Activated T-cell treated with anti-CD3 and anti-CD28 coated beads, Interleukin-2, amount 50 U/mL, for 48 hours (primary cell): Measurements from ENCODE around the gene PSME2.

Source experiments
- DNase-seq, 2 experiments: peaks; one replicate each; pipeline ENCODE4 v3.0.0-alpha.2; 2020

Gene PSME2, protein sequence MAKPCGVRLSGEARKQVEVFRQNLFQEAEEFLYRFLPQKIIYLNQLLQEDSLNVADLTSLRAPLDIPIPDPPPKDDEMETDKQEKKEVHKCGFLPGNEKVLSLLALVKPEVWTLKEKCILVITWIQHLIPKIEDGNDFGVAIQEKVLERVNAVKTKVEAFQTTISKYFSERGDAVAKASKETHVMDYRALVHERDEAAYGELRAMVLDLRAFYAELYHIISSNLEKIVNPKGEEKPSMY

DNA sequence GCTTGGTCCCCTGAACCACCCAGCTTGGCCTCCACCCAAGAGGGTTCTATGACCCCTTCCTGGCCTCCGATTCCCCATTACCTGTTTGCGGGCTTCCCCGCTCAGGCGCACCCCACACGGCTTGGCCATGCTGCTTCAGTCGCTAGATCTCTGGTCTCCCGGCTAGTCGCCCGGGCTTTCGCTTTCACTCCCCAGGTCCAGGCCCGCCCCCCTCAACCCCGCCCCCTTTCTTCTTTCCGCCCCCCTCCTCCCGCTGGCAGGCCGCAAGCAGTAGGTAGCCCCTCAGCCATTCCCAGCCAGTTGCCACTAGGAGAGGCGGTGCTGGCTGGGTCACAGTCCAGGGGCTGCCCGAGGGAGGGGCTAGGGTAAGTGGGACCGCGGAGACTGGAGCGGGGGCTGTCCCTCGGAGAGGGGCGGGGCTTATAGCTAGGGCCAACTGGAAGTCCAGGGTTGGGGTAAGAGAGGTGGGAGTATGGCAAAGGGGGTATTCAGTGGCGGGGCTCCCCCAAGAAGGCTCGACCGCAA is at the start of gene PSME2:
PSME2 (minus strand) TSS at position 158 of the 525 bp plus-strand sequence; CDS start at position 129, 29 bp downstream.
- peak; percentile 94 to 95 for DNase-seq

- peak; percentile 89 to 92 for DNase-seq
These were observed 49.0 kb upstream of the PSME2 start, which contains the start of gene TM9SF1 for GRCh38 chr14:24195186-24196070. TSS of gene TM9SF1 (minus strand) at chr14:24195441. CDS start at chr14:24195019, 422 bp downstream.

GRCh38 chr14:24194873-24195185 is 48.4 kb upstream of the PSME2 start:
- no peak for DNase-seq

DNA sequence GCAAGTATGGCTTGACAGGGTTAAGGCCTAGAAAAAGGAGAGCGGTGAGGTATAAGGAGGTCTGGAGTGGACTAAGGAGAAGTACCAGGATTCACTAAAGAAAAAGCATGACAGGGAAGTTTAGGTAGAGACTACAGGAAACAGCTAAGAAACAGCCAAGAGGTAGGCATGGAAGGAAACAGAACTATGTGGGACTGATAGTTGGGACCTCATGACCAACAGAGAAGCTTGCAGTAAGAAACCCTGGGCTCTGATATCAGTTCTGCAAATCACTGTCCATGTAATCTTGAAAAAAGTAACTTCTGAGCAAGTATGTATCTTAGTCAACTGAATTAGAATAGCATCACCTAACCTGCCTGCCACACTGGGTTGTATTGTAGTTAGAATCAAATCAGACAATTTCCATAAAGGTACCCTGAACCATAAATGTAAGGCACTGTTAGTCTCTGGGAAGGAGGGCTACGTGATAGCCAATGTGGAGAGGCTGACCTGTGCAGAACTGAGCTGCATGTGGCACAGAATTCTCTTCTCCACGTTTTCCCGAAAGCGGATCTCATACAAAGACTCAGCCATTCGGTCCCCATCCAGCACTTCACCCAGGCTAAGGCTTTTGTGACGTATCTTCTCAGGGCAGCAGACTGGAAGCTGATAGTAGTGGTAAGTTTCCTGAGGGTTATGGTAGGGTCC is 47.9 kb upstream of the PSME2 start:
- no peak for DNase-seq

DNA sequence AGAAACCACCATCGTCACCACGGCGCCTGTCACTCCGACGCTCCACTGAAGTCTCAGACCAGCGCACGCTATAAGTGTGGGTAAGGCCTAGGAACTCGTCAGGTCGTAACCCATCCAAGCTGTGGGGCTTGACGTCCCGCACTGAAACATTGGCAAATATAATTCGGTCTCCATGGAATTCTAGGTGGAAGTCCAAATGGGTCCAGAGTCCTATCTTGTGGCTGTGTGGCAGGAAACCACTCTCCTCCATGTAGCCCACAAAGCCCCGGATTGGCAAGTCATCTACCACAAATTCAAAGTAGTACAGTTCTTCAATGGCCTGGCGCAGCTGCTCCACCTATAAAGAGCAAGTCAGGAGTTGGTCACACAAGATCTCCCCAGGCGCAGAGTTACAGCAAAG is 46.5 kb upstream of the PSME2 start:
- no peak for DNase-seq

DNA sequence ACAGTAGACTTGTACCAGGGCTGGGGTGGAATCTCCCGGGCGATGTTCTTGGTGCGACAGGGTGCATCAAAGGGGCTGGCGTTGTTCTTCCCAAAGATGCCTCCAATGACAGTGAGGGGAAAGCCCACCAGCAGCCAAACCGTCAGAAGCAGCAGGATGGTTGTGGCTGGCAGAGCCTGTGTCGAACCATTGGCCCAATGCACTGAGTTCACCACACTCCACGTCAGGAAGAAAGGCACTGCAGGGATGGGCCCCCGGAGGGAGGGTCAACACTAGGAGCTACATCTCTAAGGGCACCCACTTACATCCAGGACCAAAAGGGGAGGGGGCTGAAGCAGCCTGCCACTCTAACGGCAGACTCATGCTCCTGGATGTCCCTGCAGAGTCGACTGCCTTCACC is 44.0 kb upstream of the PSME2 start:
- no peak for DNase-seq

GRCh38 chr14:24189460-24189859 is 43.0 kb upstream of the PSME2 start:
- DNase-seq = no peak

GRCh38 chr14:24189059-24189375 is 42.6 kb upstream of the PSME2 start:
- DNase-seq = no peak

GRCh38 chr14:24188251-24189058 is 42.0 kb upstream of the PSME2 start, which contains the start of gene IPO4:
TSS of gene IPO4 (minus strand) at chr14:24188816. CDS start at chr14:24188787, 29 bp downstream.
- DNase-seq = peak; percentile 93 to 95

DNA sequence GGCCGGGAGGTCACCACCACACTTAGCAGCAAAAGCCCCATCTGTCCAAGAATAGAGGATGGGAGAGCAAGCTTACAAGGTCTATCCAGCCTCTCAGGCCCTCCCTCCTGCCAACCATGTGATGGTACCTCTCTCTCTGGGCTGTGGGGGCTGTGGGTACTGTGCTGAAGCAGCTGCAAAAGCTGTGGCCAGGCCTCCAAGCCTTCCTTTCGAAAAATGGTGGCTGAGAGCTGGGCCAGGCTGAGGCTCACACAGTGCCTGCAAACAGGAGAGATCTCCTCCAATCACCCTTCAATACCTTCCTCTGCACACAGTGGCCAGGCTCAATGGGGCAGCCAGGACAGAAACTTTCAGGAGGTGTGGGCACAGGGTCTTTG is 41.1 kb upstream of the PSME2 start:
- DNase-seq = no peak

DNA sequence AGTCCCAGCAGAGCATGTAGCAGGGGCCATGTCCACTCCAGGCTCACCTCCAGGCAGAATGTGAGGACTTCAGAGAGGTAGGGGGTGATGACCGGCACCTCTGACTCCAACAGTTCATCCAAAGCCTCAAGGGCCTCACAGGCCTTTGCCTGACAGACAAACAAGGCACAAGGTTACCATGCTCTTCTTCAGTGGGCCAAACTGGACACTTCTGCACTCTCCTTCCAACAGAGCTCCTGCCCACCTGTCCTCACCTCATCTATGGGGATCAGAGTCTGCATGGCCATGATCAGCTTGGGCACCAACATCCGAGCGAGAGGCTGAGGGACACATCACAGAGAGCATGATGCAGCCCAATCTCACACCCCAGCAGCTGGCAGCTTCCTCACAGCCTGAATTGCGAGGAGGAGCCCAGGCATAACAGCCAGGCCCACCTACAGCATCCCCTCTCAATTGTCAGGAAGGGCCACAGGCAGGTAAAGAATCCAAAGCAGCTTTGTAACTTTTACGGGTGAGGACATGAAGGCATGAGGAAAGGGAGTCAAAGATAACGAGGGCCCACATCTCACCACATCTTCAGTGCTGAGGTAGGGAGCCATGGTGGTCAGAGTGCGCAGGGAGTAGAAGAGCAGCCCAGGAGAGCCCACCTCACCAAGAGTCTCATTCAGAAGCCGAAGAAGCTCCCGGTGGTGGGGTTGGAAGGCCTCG is 40.6 kb upstream of the PSME2 start:
- DNase-seq = no peak

DNA sequence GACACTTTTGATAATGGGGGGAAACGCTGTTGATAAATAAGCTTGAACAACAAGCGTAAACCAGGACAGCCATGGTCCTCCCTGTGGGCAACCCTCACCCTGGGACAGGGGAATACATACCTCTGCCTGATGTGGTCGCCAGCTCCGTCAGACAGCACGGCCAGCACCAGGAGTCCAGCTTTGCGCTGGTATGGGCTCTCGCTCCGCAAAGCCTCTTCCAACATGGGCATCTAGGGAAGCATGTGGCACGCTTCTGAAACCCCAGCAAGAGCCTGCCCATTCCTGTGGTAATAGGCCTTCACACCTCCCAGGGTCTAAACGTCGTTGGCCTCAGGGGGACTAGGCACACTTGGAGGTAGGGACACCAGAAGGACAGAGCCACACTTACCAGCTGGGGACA is 39.3 kb upstream of the PSME2 start:
- DNase-seq = no peak

DNA sequence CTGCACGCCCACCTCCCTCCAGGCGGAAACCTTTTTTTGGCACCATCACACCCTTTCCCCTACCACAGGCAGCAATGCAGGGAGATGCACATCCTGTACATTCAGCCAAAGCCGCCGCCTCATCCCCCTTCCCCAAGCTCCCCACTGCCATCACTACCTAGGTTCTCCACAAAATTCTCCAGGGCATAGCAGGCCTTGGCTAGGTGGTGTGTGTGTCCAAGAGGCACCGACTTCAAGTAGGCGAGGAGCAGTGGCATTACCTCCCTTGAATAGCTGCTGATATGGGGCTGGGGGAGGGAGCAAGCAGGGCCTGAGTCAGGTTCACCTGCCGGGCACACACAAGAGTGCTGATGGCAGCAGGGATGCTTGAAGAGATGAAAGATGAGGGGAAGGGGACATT is 38.6 kb upstream of the PSME2 start:
- DNase-seq = no peak

DNA sequence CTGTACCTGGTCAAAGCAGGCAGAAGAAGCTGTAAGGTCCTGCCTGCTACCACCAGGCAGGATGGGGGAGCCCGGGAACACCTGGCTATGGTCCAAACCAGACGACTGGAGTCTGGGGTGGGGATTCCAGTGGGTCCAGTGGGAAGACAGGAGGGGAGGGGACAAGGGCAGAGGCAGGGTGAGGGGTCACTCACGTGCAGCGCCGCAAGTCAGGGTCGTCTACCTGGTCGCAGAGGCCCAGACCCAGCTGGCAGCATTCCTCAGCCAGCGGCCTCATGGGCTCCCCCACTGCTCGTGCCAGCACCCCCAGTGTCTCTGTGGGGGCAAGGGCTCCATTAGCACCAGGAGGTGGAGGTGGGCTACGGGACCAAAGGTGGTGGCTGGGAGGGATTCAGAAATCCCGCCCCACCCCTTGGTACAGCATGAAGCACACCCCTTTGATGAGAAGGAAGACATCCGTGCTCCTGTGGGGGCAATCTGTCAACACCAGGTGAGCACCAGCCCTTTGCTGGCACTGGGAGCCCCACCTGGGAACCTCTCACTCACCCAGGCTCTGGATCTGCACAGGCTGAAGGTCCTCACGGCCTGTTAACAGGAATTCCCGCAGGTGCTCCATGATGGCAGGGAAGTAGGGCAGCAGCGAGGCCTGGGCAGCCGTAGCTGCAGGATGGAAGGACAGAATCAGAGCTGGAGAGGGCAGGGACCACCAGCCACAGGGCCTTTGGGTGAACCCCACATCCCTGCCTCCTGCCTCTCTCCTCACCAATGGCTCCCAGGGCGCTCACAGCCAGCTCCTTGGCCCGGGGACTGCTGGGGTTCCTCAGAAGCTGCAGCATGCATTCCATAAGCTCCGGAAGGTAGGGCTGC is 37.9 kb upstream of the PSME2 start:
- DNase-seq = no peak

- DNase-seq = no peak
These were observed 36.6 kb upstream of the PSME2 start for GRCh38 chr14:24183014-24183481.

- DNase-seq = no peak
These were observed 35.9 kb upstream of the PSME2 start for GRCh38 chr14:24182110-24182882.

GRCh38 chr14:24181371-24182077 is 35.1 kb upstream of the PSME2 start:
- DNase-seq = no peak

GRCh38 chr14:24179961-24180796 is 33.8 kb upstream of the PSME2 start:
- DNase-seq = no peak
